Activated CD4-positive, alpha-beta T cell treated with anti-CD3 and anti-CD28 coated beads, Interleukin-2, amount 50 U/mL, for 16 hours (primary cell): Measurements from ENCODE around the gene CEACAM18.
A peak's percentile ranks its signal among the peaks of the same experiment; 100 is the strongest.
"Not testable (repeated sequence)": the region's sequence is repeated elsewhere in the genome, so short reads cannot be mapped to it uniquely, and the experiment has no call there.

Source experiments
- DNase-seq: peaks from one replicate; pipeline ENCODE4 v3.0.0-alpha.2; 2020

Gene CEACAM18

GRCh38 chr19:51500931-51501330 is 22.6 kb downstream of the CEACAM18 start:
- DNase-seq, result not testable (repeated sequence)

GRCh38 chr19:51501594-51502263 is 23.4 kb downstream of the CEACAM18 start, which contains the start of gene SIGLEC12:
Gene SIGLEC12, minus strand, starts transcription at chr19:51501800. Its CDS starts 67 bp downstream, at chr19:51501733.
- peak; percentile 12 for DNase-seq

GRCh38 chr19:51503286-51503817 is 25.0 kb downstream of the CEACAM18 start:
- no peak for DNase-seq

GRCh38 chr19:51503896-51504295 is 25.6 kb downstream of the CEACAM18 start:
- DNase-seq, result no peak

GRCh38 chr19:51505904-51506303 is 27.6 kb downstream of the CEACAM18 start:
- no peak for DNase-seq

- DNase-seq, result no peak
Observed at GRCh38 chr19:51507192-51507591, 28.9 kb downstream of the CEACAM18 start.

- no peak for DNase-seq
Observed at GRCh38 chr19:51507640-51508058, 29.3 kb downstream of the CEACAM18 start.

GRCh38 chr19:51508059-51508733 is 29.9 kb downstream of the CEACAM18 start:
- no peak for DNase-seq

- no peak for DNase-seq
Observed at GRCh38 chr19:51509823-51510660, 31.7 kb downstream of the CEACAM18 start.

- DNase-seq, result peak; percentile 15
Observed at GRCh38 chr19:51511353-51511752, 33.0 kb downstream of the CEACAM18 start.

GRCh38 chr19:51513968-51514367 is 35.6 kb downstream of the CEACAM18 start:
- DNase-seq, result no peak

GRCh38 chr19:51514866-51515481 is 36.6 kb downstream of the CEACAM18 start:
- peak; percentile 68 for DNase-seq

GRCh38 chr19:51520728-51521127 is 42.4 kb downstream of the CEACAM18 start:
- no peak for DNase-seq

- DNase-seq, result no peak
Observed at GRCh38 chr19:51521357-51521756, 43.0 kb downstream of the CEACAM18 start.

- no peak for DNase-seq
Observed at GRCh38 chr19:51521781-51522180, 43.4 kb downstream of the CEACAM18 start.

GRCh38 chr19:51524666-51525264 is 46.4 kb downstream of the CEACAM18 start:
- no peak for DNase-seq

GRCh38 chr19:51525651-51526050 is 47.3 kb downstream of the CEACAM18 start:
- DNase-seq, result no peak

GRCh38 chr19:51529301-51529700 is 51.0 kb downstream of the CEACAM18 start:
- no peak for DNase-seq

- DNase-seq, result no peak
Observed at GRCh38 chr19:51530616-51531015, 52.3 kb downstream of the CEACAM18 start.

- peak; percentile 8 for DNase-seq
Observed at GRCh38 chr19:51531349-51532315, 53.3 kb downstream of the CEACAM18 start, which contains the start of gene SIGLEC6. Gene SIGLEC6, minus strand, starts transcription at chr19:51531670. Its CDS starts 22 bp downstream, at chr19:51531648.

- DNase-seq, result no peak
Observed at GRCh38 chr19:51535535-51535934, 57.2 kb downstream of the CEACAM18 start.
